Endothelial cell (in vitro differentiated cells): ENCODE results near the gene EFCAB12. TPM values are rescaled to one million over a fixed set of nuclear protein-coding genes. Genes with fewer than 3 reads are reported as not detected.

Experiments used
- DNase-seq: peaks from one replicate; pipeline ENCODE4 v3.0.0; 2021; ENCODE audit warnings: low spot score
- H3K27ac Mint-ChIP-seq: one replicate; pipeline ENCODE4 v1.8.0; 2021; ENCODE audit warnings: mixed read lengths, inconsistent platforms; ENCODE audit not compliant: unreplicated experiment
- H3K27me3 Mint-ChIP-seq: one replicate; pipeline ENCODE4 v1.8.0; 2021; ENCODE audit warnings: mild to moderate bottlenecking, moderate library complexity, mixed read lengths, inconsistent platforms; ENCODE audit not compliant: unreplicated experiment
- H3K36me3 Mint-ChIP-seq: one replicate; pipeline ENCODE4 v1.8.0; 2021; ENCODE audit warnings: mild to moderate bottlenecking, low read depth, mixed read lengths, inconsistent platforms; ENCODE audit not compliant: unreplicated experiment
- H3K4me1 Mint-ChIP-seq: one replicate; pipeline ENCODE4 v1.8.0; 2021; ENCODE audit warnings: mild to moderate bottlenecking, mixed read lengths, inconsistent platforms; ENCODE audit not compliant: unreplicated experiment
- H3K4me3 Mint-ChIP-seq: one replicate; pipeline ENCODE4 v1.8.0; 2021; ENCODE audit warnings: mild to moderate bottlenecking, mixed read lengths, inconsistent platforms; ENCODE audit not compliant: unreplicated experiment
- H3K9me3 Mint-ChIP-seq: one replicate; pipeline ENCODE4 v1.8.0; 2021; ENCODE audit warnings: mixed read lengths, inconsistent platforms; ENCODE audit not compliant: unreplicated experiment
- total RNA-seq: library from RNA; stranded (reverse); fragmentation: NEBNext Ultra II Directional; extraction: Animal tissue kit (Norgen Biotek cat#: 25700); gene quantifications from one replicate; pipeline ENCODE4 v1.2.1, GENCODE V29; 2021; ENCODE audit not compliant: unreplicated experiment
- TF ChIP-seq, protein P1 (sequence below): fragments of 200-600 bp; sonication (generic); IDR thresholded peaks from one replicate; pipeline ENCODE4 v1.5.0; 2021; ENCODE audit warnings: antibody characterized with exemption; ENCODE audit not compliant: unreplicated experiment

EFCAB12 gene
- total RNA-seq, 1 donor from 2014 or later, result 0.21 TPM

DNA sequence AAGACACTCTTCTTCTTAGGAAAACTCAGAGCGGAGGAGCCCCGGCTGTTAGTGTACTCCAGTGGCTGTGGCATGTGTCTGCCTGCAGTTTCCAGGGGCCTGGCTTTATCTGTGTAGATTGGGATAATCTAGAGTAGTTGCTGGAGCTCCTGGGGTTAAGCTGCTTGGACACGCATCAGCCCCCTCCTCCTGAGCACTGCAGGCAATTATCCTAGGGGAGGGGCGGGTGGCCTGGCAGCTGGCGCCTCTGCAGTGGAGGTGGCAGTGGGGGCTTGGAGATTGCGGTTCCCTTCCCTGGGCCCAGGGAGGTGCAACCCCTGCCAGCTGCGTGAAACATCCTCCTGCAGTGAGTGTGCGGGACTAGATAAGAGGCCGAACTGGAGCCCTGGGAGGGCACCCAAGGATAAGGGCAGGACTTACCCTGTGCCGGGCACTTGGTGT, 68.2 kb downstream of the EFCAB12 start:
- Mint-ChIP-seq H3K27me3 (peaks cover 9% of the 10 kb centered on the region), H3K27ac (no peak overlapping the region), H3K4me1 (peaks cover 18% of the 10 kb centered on the region), H3K4me3 (no peak overlapping the region), H3K9me3 (no peaks in the 10 kb centered on the region), H3K36me3 (peaks cover 7% of the 10 kb centered on the region)
- TF ChIP-seq, protein P1, sequence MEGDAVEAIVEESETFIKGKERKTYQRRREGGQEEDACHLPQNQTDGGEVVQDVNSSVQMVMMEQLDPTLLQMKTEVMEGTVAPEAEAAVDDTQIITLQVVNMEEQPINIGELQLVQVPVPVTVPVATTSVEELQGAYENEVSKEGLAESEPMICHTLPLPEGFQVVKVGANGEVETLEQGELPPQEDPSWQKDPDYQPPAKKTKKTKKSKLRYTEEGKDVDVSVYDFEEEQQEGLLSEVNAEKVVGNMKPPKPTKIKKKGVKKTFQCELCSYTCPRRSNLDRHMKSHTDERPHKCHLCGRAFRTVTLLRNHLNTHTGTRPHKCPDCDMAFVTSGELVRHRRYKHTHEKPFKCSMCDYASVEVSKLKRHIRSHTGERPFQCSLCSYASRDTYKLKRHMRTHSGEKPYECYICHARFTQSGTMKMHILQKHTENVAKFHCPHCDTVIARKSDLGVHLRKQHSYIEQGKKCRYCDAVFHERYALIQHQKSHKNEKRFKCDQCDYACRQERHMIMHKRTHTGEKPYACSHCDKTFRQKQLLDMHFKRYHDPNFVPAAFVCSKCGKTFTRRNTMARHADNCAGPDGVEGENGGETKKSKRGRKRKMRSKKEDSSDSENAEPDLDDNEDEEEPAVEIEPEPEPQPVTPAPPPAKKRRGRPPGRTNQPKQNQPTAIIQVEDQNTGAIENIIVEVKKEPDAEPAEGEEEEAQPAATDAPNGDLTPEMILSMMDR, result no peak
- DNase-seq, result no peak

DNA sequence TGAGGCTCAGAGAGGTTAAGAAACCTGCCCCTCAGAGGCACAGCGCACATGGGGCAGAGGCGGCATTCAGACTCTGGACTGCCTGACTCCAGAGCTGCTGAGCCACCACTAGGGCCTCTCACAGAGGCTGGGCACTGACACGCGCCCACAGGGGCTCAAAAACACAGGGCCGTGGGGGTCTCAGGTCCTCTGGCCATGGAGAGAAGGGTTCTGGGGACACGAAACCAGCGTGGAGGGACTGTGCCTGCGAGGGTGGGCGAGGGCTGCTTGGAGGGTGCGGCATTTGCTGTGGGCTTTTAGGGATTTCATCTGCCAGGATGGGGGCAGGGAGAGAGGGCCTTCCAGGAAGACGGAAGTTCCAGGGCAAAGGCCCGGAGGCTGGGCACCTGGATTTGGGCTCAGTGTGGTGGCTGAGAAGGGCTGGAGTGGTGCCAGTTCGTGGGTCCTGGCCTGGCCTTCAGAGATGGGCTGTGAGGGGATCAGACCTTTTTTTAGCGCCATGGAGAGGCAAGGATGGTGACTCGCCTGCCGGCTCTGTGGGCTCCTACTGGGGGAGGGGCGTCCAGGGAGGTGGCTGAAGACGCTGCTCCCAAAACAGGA, 69.6 kb downstream of the EFCAB12 start:
- Mint-ChIP-seq H3K4me1 (peaks cover 16% of the 10 kb centered on the region), H3K4me3 (no peak overlapping the region), H3K36me3 (peaks cover 5% of the 10 kb centered on the region), H3K9me3 (no peaks in the 10 kb centered on the region), H3K27ac (no peak overlapping the region), H3K27me3 (peaks cover 12% of the 10 kb centered on the region)
- DNase-seq, result no peak
- TF ChIP-seq, protein P1, result no peak

GRCh38 chr3:129358177-129358771, 70.2 kb downstream of the EFCAB12 start:
- Mint-ChIP-seq H3K4me3 (no peak overlapping the region), H3K27ac (no peak overlapping the region), H3K27me3 (peaks cover 12% of the 10 kb centered on the region), H3K36me3 (peaks cover 5% of the 10 kb centered on the region), H3K4me1 (peaks cover 17% of the 10 kb centered on the region), H3K9me3 (no peaks in the 10 kb centered on the region)
- no peak for DNase-seq
- TF ChIP-seq, protein P1, result no peak

DNA sequence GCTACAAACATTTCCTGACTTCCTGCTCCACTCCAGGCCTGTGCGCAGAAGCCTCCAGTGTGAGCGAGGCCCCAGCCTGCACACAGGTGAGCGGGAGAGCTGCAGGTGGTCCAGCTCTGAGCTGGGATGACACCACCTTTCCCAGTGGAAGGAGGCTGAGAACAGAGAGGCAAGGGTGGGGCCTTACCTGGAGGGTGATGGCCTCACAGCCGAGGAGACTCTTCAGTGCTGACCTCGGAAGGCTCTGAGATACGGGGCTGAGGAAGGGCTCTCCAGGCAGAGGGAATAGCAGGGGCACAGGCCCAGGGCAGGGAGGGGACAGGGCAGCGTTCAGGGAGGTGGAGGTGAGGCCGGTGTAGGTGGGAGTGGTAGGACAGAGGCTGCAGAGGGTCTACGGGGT, 70.8 kb downstream of the EFCAB12 start:
- Mint-ChIP-seq H3K4me1 (peaks cover 20% of the 10 kb centered on the region), H3K4me3 (no peak overlapping the region), H3K27me3 (peaks cover 14% of the 10 kb centered on the region), H3K36me3 (peaks cover 5% of the 10 kb centered on the region), H3K27ac (peak overlapping the region; percentile 76), H3K9me3 (no peaks in the 10 kb centered on the region)
- TF ChIP-seq, protein P1, result no peak
- DNase-seq, result no peak

GRCh38 chr3:129356756-129357425, 71.5 kb downstream of the EFCAB12 start:
- peaks cover 5% of the 10 kb centered on the region for H3K36me3 Mint-ChIP-seq

More at GRCh38 chr3:129356756-129357425, 71.5 kb downstream of the EFCAB12 start:
- Mint-ChIP-seq H3K4me1 (peaks cover 20% of the 10 kb centered on the region), H3K27me3 (peaks cover 14% of the 10 kb centered on the region), H3K9me3 (no peaks in the 10 kb centered on the region), H3K27ac (peak overlapping the region; percentile 76), H3K4me3 (peak overlapping the region; percentile 31)
- TF ChIP-seq, protein P1, result no peak
- DNase-seq, result no peak
